ENCODE data around the gene SLC22A15.

GRCh38 chr1:115975569-115976061, 698 bp upstream of the SLC22A15 start:
- no peak for TF ChIP-seq POLR2A (IDR thresholded peaks at IDR 0.05)
- no peak for TF ChIP-seq CTCF (IDR thresholded peaks at IDR 0.05)
